Mesenchymal stem cell (in vitro differentiated cells and primary cell): ENCODE data around the gene SPECC1L.

Experiments used
- DNase-seq: peaks from one replicate; pipeline ENCODE4 v3.0.0-alpha.2; 2013
- H2AFZ ChIP-seq: one replicate; pipeline ENCODE4 v1.6.1; 2013; ENCODE audit warnings: low read depth, mild to moderate bottlenecking, control low read depth, inconsistent platforms, low read length, moderate library complexity
- H2AK5ac ChIP-seq: 2 replicates; pipeline ENCODE4 v1.6.1; 2013; ENCODE audit warnings: low read length, moderate library complexity, mild to moderate bottlenecking, inconsistent platforms; ENCODE audit not compliant: severe bottlenecking
- H2BK120ac ChIP-seq: one replicate; pipeline ENCODE4 v1.6.1; 2013; ENCODE audit warnings: low read depth, mild to moderate bottlenecking, inconsistent platforms, low read length, moderate library complexity
- H2BK12ac ChIP-seq, 2 experiments: one replicate each; pipeline ENCODE4 v1.6.1; 2013; ENCODE audit warnings: inconsistent platforms in 2 of 2, low read length in 2 of 2, mild to moderate bottlenecking in 2 of 2, moderate library complexity in 2 of 2, control low read depth in 1 of 2
- H2BK15ac ChIP-seq: one replicate; pipeline ENCODE4 v1.6.1; 2013; ENCODE audit warnings: mild to moderate bottlenecking, low read depth, inconsistent platforms; ENCODE audit not compliant: poor library complexity, severe bottlenecking
- H2BK5ac ChIP-seq: 2 replicates; pipeline ENCODE4 v1.6.1; 2013; ENCODE audit warnings: low read depth, mild to moderate bottlenecking, low read length, control low read depth, inconsistent platforms; ENCODE audit not compliant: poor library complexity, severe bottlenecking
- H3K14ac ChIP-seq, 2 experiments: one replicate each; pipeline ENCODE4 v1.6.1; 2013; ENCODE audit warnings: inconsistent platforms in 2 of 2, low read length in 2 of 2, control low read depth in 1 of 2, mild to moderate bottlenecking in 1 of 2, moderate library complexity in 1 of 2
- H3K18ac ChIP-seq, 2 experiments: one replicate each; pipeline ENCODE4 v1.6.1; 2013; ENCODE audit warnings: inconsistent platforms in 2 of 2, low read length in 2 of 2, control low read depth in 1 of 2, low read depth in 1 of 2, mild to moderate bottlenecking in 1 of 2
- H3K23ac ChIP-seq, 2 experiments: one replicate each; pipeline ENCODE4 v1.6.1; 2013; ENCODE audit warnings: inconsistent platforms in 2 of 2, low read length in 2 of 2, mild to moderate bottlenecking in 2 of 2, moderate library complexity in 2 of 2, control low read depth in 1 of 2
- H3K27ac ChIP-seq: 2 replicates; pipeline ENCODE4 v1.5.1; 2013; ENCODE audit warnings: mild to moderate bottlenecking, moderate library complexity, low read length, control low read depth, inconsistent platforms; ENCODE audit not compliant: poor library complexity, severe bottlenecking
- H3K27me3 ChIP-seq, 2 experiments: 2 replicates each; pipeline versions ENCODE4 v1.6.1 to v1.7.0; 2013; ENCODE audit warnings: low read length in 2 of 2, mild to moderate bottlenecking in 2 of 2, moderate library complexity in 2 of 2, control low read depth in 1 of 2, inconsistent platforms in 1 of 2; ENCODE audit not compliant: control insufficient read depth in 1 of 2, insufficient read depth in 1 of 2
- H3K36me3 ChIP-seq, 2 experiments: 2 replicates each; pipeline versions ENCODE4 v1.6.1 to v1.7.0; 2013; ENCODE audit warnings: low read length in 2 of 2, control low read depth in 1 of 2, inconsistent platforms in 1 of 2, low read depth in 1 of 2, mild to moderate bottlenecking in 1 of 2; ENCODE audit not compliant: insufficient read depth in 2 of 2, control insufficient read depth in 1 of 2
- H3K4ac ChIP-seq, 2 experiments: one replicate each; pipeline ENCODE4 v1.6.1; 2013; ENCODE audit warnings: inconsistent platforms in 2 of 2, low read length in 2 of 2, mild to moderate bottlenecking in 2 of 2, moderate library complexity in 2 of 2, control low read depth in 1 of 2, low read depth in 1 of 2
- H3K4me1 ChIP-seq: 2 replicates; pipeline ENCODE4 v1.6.1; 2013; ENCODE audit warnings: low read depth, low read length, control low read depth; ENCODE audit not compliant: control insufficient read depth, insufficient read depth
- H3K4me2 ChIP-seq: 2 replicates; pipeline ENCODE4 v1.6.1; 2013; ENCODE audit warnings: low read length, mild to moderate bottlenecking, inconsistent platforms; ENCODE audit not compliant: poor library complexity, severe bottlenecking
- H3K4me3 ChIP-seq, 2 experiments: 2 replicates each; pipeline versions ENCODE4 v1.5.1 to v1.7.0; 2013; ENCODE audit warnings: low read length in 2 of 2, mild to moderate bottlenecking in 2 of 2, control low read depth in 1 of 2, low read depth in 1 of 2; ENCODE audit not compliant: insufficient read depth in 1 of 2
- H3K79me1 ChIP-seq: replicated peaks from 2 replicates; pipeline ENCODE4 v1.6.1; 2013; ENCODE audit warnings: mild to moderate bottlenecking, control low read depth, low read length, inconsistent platforms; ENCODE audit not compliant: poor library complexity, severe bottlenecking
- H3K9ac ChIP-seq: 2 replicates; pipeline ENCODE4 v1.7.0; 2013; ENCODE audit warnings: mild to moderate bottlenecking, low read length, moderate library complexity
- H3K9me3 ChIP-seq: 2 replicates; pipeline ENCODE4 v1.7.0; 2013; ENCODE audit warnings: mild to moderate bottlenecking, low read length; ENCODE audit not compliant: control insufficient read depth
- H4K8ac ChIP-seq: one replicate; pipeline ENCODE4 v1.6.1; 2013; ENCODE audit warnings: inconsistent platforms, mild to moderate bottlenecking, low read length, moderate library complexity
- H4K91ac ChIP-seq: one replicate; pipeline ENCODE4 v1.6.1; 2013; ENCODE audit warnings: mild to moderate bottlenecking, low read length, inconsistent platforms
- WGBS: methylation state at CpG from one replicate; pipeline ENCODE4 v1.1.7; 2013; ENCODE audit warnings: mixed read lengths; 5-methylcytosine and 5-hydroxymethylcytosine counted together

The SPECC1L gene

DNA sequence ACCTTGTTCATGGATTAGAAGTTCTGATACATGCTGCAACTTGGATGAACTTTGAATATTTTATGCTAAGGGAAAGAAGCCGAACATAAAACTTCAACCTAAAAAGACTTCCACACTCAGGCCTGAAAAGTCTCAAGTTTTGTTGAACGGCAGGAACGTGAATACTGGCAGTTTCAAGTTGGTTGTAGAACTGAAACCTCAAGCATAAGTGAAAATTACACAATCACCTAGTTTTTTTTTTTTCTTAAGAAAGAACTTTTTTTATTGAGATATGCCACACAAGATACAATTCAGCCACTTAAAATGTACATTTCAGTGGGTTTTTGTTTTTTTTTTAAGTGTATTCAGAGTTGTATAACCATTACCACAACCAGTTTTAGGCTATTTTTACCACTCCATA, 106.0 kb downstream of the SPECC1L start:
- no peak overlapping the region for H4K91ac ChIP-seq
- H3K4me2 ChIP-seq, result no peak overlapping the region
- no peak overlapping the region for H4K8ac ChIP-seq
- no peak overlapping the region for H3K27ac ChIP-seq
- no peak overlapping the region for H3K23ac ChIP-seq
- no peak overlapping the region for H3K18ac ChIP-seq
- H2BK5ac ChIP-seq, result no peak overlapping the region
- no peak overlapping the region for H2AK5ac ChIP-seq
- DNase-seq, result no peak
- no peak overlapping the region for H2AFZ ChIP-seq
- H3K79me1 ChIP-seq, result peaks cover 2% of the 10 kb centered on the region
- H2BK12ac ChIP-seq, result no peak overlapping the region
- WGBS, result no CpG with 5 or more reads among the region's 3 CpGs
- no peak overlapping the region for H3K14ac ChIP-seq
- no peaks in the 10 kb centered on the region for H3K4me1 ChIP-seq
- H3K27me3 ChIP-seq, result no peaks in the 10 kb centered on the region
- no peak overlapping the region for H2BK15ac ChIP-seq
- no peak overlapping the region for H3K4ac ChIP-seq
- H3K36me3 ChIP-seq, result peaks cover 3 to 65% of the 10 kb centered on the region in 2 experiments
- H3K9me3 ChIP-seq, result peaks cover 9% of the 10 kb centered on the region
- no peak overlapping the region for H3K4me3 ChIP-seq
- no peak overlapping the region for H2BK120ac ChIP-seq
- H3K9ac ChIP-seq, result no peak overlapping the region

DNA sequence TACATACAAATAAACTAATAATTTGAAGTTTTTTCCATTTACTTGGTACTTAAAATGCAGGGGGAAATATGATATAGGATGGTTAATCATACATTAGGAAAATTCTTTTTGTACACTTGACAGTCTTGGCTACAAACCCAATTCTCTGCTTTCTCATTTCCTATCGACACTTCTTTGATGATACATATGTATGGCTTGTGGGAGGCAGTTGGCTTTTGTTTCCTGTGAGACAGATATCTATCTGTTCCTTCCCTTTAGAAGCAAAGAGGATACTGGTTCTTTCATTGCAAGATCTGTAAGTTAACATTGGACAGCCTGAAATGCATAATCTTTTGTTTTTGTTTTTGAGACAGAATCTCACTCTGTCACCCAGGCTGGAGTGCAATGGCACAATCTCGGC, 108.9 kb downstream of the SPECC1L start:
- Histone ChIP-seq H3K18ac (no peak overlapping the region), H4K91ac (no peak overlapping the region), H2BK120ac (no peak overlapping the region), H3K4me1 (no peaks in the 10 kb centered on the region), H3K79me1 (peaks cover 3% of the 10 kb centered on the region), H3K27me3 (no peaks in the 10 kb centered on the region), H3K36me3 (peaks cover 5 to 64% of the 10 kb centered on the region in 2 experiments), H3K9me3 (peaks cover 9% of the 10 kb centered on the region), H2AK5ac (no peak overlapping the region), H4K8ac (no peak overlapping the region), H2BK12ac (no peak overlapping the region), H3K4me3 (no peak overlapping the region), H2BK15ac (no peak overlapping the region), H3K4me2 (no peak overlapping the region), H3K27ac (no peak overlapping the region), H2BK5ac (no peak overlapping the region), H2AFZ (no peak overlapping the region), H3K4ac (no peak overlapping the region), H3K23ac (no peak overlapping the region), H3K9ac (no peak overlapping the region), H3K14ac (no peak overlapping the region)
- DNase-seq, result no peak
- 100% methylated on average over 1 of the region's 2 CpGs for WGBS

DNA sequence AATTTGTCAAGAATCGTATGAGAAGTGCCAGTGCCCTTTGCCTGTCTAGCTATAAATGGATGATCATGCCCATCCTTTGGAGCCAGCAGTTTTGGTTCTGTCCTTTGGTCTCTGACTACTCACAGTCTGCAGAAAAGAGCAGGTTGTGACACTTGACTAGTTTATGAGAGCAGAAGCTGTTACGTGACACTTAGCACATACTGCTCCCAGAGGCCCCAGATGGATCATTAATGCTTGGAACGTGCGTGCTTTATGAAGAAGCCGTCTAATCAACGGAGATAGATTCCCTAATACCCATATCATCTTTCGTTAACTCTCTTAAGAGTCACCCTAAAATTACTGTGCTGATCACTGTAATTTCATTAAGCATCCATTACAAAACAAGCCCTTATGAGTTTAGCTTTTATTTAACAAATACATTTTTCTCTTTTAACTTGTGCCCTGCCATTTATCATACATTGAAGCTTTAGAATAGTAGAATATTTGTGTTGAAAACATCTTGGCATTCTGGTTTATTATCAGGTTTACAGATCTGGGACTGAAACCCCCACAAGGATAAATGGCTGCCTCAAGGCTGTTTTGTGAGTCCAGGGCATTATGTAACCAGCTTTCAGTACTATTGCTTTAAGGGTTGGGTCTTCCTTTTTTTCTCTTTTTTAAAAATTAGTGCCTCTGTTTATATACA, 109.7 kb downstream of the SPECC1L start:
- H3K27me3 ChIP-seq, result no peaks in the 10 kb centered on the region
- no peak overlapping the region for H3K18ac ChIP-seq
- H3K79me1 ChIP-seq, result peaks cover 3% of the 10 kb centered on the region
- no peak overlapping the region for H2AK5ac ChIP-seq
- H3K36me3 ChIP-seq, result peaks cover 5 to 61% of the 10 kb centered on the region in 2 experiments
- H3K23ac ChIP-seq, result no peak overlapping the region
- H2BK120ac ChIP-seq, result no peak overlapping the region
- H2BK15ac ChIP-seq, result no peak overlapping the region
- no peak overlapping the region for H3K9ac ChIP-seq
- H4K91ac ChIP-seq, result no peak overlapping the region
- no peak overlapping the region for H3K4ac ChIP-seq
- 82% methylated on average over 7 of the region's 7 CpGs for WGBS
- H3K4me2 ChIP-seq, result no peak overlapping the region
- H2BK12ac ChIP-seq, result no peak overlapping the region
- no peaks in the 10 kb centered on the region for H3K4me1 ChIP-seq
- no peak for DNase-seq
- no peak overlapping the region for H2AFZ ChIP-seq
- no peak overlapping the region for H2BK5ac ChIP-seq
- H4K8ac ChIP-seq, result no peak overlapping the region
- peaks cover 2% of the 10 kb centered on the region for H3K9me3 ChIP-seq
- no peak overlapping the region for H3K14ac ChIP-seq
- H3K27ac ChIP-seq, result no peak overlapping the region
- H3K4me3 ChIP-seq, result no peak overlapping the region

DNA sequence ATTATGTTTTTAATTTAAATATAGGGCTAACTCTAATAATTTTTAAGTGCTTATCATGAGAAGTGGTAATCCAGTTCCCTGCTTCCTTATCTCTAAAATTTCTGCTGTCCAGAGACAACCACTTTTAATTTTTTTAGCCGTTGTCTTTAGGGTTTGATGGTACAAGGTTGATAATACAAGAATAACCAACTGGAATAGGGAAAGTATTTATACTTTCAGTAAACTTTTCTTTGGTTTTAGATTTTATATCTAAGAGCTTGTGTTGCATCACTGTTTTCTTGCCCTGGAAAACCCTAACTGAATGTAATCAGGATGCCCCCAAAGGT, 110.2 kb downstream of the SPECC1L start:
- no peaks in the 10 kb centered on the region for H3K4me1 ChIP-seq
- H2AFZ ChIP-seq, result no peak overlapping the region
- no peak overlapping the region for H3K9ac ChIP-seq
- H3K27me3 ChIP-seq, result no peaks in the 10 kb centered on the region
- no peak overlapping the region for H3K4ac ChIP-seq
- H2BK120ac ChIP-seq, result no peak overlapping the region
- H3K27ac ChIP-seq, result no peak overlapping the region
- no peak overlapping the region for H3K4me3 ChIP-seq
- peaks cover 5 to 57% of the 10 kb centered on the region in 2 experiments for H3K36me3 ChIP-seq
- H3K23ac ChIP-seq, result no peak overlapping the region
- H2AK5ac ChIP-seq, result no peak overlapping the region
- no peak overlapping the region for H4K91ac ChIP-seq
- H2BK12ac ChIP-seq, result no peak overlapping the region
- H2BK5ac ChIP-seq, result no peak overlapping the region
- peaks cover 3% of the 10 kb centered on the region for H3K79me1 ChIP-seq
- H2BK15ac ChIP-seq, result no peak overlapping the region
- no peaks in the 10 kb centered on the region for H3K9me3 ChIP-seq
- H3K4me2 ChIP-seq, result no peak overlapping the region
- H4K8ac ChIP-seq, result no peak overlapping the region
- no peak overlapping the region for H3K14ac ChIP-seq
- H3K18ac ChIP-seq, result no peak overlapping the region
- DNase-seq, result no peak
- no CpG with 5 or more reads among the region's 1 CpG for WGBS
